ENCODE measurements around the gene BSPH1. TPM values are rescaled to one million over a fixed set of nuclear protein-coding genes. Genes with fewer than 3 reads are reported as not detected.

BSPH1 gene
- total and polyA plus RNA-seq, 10 donors: not detected

DNA sequence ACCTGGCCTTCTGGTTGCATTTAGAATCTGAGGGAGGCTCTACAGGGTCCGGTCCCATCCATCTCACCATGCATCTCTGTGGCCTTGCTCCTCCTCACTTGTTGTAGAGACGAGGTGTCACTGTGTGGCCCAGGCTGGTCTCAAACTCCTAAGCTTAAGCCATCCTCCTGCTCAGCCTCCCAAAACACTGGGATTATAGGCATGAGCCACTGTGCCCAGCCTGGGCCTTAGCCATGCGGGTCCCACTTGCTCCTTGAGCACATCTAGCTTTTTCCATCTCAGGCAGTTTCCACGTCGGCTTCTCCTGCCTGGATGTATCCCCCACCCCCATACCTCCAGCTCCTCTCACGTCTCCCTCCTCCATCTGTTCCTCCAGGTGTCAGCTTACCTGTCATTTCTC is 12.3 kb upstream of the BSPH1 start:
- Histone ChIP-seq H3K4me3 (no peak overlapping the region), H3K36me3 (no peaks in the 10 kb centered on the region), H3K9me3 (peaks cover 0 to 18% (median under 1%) of the 10 kb centered on the region in 8 donors), H3K27ac (no peak overlapping the region), H3K4me1 (no peaks in the 10 kb centered on the region), H3K27me3 (replicated peaks in 1 of 7) (peaks cover 0 to 24% (median 0%) of the 10 kb centered on the region in 7 donors)
- WGBS, 5 donors: 69 to 79% (median 72%) methylated on average over 5 to 6 of the region's 6 CpGs
- intact Hi-C loops (cut with DNase I; ENCODE audit: low total_unique reads): no loop called here
- no peak for TF ChIP-seq POLR2AphosphoS5 (IDR thresholded peaks at IDR 0.05)
- no peak for TF ChIP-seq CTCF (IDR thresholded peaks at IDR 0.05 in 8 of 11, conservative IDR thresholded peaks at IDR 0.05 in 3 of 11)
- no peak for TF ChIP-seq POLR2A (IDR thresholded peaks at IDR 0.05)
- DNase-seq: no peak

DNA sequence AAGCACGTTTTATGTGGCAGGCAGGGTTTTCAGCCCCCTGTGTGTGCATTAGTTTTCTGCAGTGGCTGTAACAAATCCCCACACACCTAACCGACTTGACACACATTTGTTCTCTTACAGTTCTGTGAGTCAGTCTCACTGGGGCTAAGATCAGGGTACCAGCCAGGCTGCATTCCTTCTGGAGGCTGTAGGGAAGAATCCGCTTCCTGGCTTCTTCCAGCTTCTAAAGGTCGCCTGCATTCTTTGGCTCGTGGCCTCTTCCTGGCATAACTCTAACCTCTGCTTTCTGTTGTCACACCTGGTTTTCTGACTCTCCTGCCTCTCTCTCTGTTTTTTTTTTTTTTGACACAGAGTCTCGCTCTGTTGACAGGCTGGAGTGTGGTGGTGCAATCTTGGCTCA is 8.9 kb upstream of the BSPH1 start:
- peaks cover 0 to 30% (median 0%) of the 10 kb centered on the region in 7 donors for H3K27me3 ChIP-seq (replicated peaks in 1 of 7)
- WGBS, 5 donors: 74 to 88% (median 83%) methylated on average over 6 of the region's 6 CpGs
- DNase-seq: no peak
- H3K36me3 ChIP-seq: no peaks in the 10 kb centered on the region
- no peak overlapping the region for H3K4me3 ChIP-seq
- no peaks in the 10 kb centered on the region for H3K4me1 ChIP-seq
- no peak overlapping the region for H3K27ac ChIP-seq
- no peak for TF ChIP-seq CTCF (IDR thresholded peaks at IDR 0.05 in 8 of 11, conservative IDR thresholded peaks at IDR 0.05 in 3 of 11)
- TF ChIP-seq POLR2A (IDR thresholded peaks at IDR 0.05): no peak
- TF ChIP-seq POLR2AphosphoS5 (IDR thresholded peaks at IDR 0.05): no peak
- peaks cover 0 to 7% (median 0%) of the 10 kb centered on the region in 8 donors for H3K9me3 ChIP-seq
- intact Hi-C loops (cut with DNase I; ENCODE audit: low total_unique reads): no loop called here

DNA sequence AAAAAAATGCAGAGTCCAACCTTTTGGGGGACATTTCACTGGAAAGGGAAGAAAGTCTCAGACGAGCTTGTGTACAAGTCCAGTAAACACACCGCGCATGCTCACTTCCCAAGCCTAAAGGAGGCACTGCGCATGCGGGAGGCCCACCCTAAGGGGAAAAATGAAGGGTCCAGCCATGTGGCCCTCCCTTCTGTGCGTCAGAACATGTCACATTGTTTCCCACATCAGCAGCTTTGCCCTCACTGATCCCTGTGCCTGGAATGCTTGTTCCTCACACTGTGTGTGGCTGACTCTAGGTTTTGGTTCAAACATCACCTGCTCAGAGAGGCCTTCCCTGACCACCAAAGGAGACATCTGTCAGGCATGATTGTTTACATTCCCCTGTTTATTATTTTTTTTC is 6.8 kb upstream of the BSPH1 start:
- H3K4me3 ChIP-seq: no peak overlapping the region
- DNase-seq: no peak

GRCh38 chr19:47996230-47996727 is 4.3 kb upstream of the BSPH1 start:
- H3K4me3 ChIP-seq: no peak overlapping the region
- intact Hi-C loops (cut with DNase I; ENCODE audit: low total_unique reads): no loop called here
- no peak overlapping the region for H3K27ac ChIP-seq
- no peak for DNase-seq
- H3K9me3 ChIP-seq: peaks cover 0 to 7% (median 0%) of the 10 kb centered on the region in 8 donors
- WGBS, 5 donors: 62 to 78% (median 68%) methylated on average over 1 of the region's 1 CpG
- H3K27me3 ChIP-seq (replicated peaks in 1 of 7): peaks cover 0 to 35% (median 0%) of the 10 kb centered on the region in 7 donors
- TF ChIP-seq POLR2A (IDR thresholded peaks at IDR 0.05) (no peak), POLR2AphosphoS5 (IDR thresholded peaks at IDR 0.05) (no peak), CTCF (IDR thresholded peaks at IDR 0.05 in 8 of 11, conservative IDR thresholded peaks at IDR 0.05 in 3 of 11) (no peak)
- H3K36me3 ChIP-seq: no peaks in the 10 kb centered on the region
- H3K4me1 ChIP-seq: no peaks in the 10 kb centered on the region

More for the DNA sequence above, 6.8 kb upstream of the BSPH1 start:
- intact Hi-C loops (cut with DNase I; ENCODE audit: low total_unique reads): no loop called here
- 83 to 93% (median 85%) methylated on average over 6 of the region's 6 CpGs for WGBS, 5 donors
- Histone ChIP-seq H3K27me3 (replicated peaks in 1 of 7) (peaks cover 0 to 19% (median 0%) of the 10 kb centered on the region in 7 donors), H3K9me3 (peaks cover 0 to 7% (median 0%) of the 10 kb centered on the region in 8 donors), H3K4me1 (no peaks in the 10 kb centered on the region), H3K27ac (no peak overlapping the region), H3K36me3 (no peaks in the 10 kb centered on the region)
- TF ChIP-seq CTCF (IDR thresholded peaks at IDR 0.05 in 8 of 11, conservative IDR thresholded peaks at IDR 0.05 in 3 of 11) (no peak), POLR2A (IDR thresholded peaks at IDR 0.05) (no peak), POLR2AphosphoS5 (IDR thresholded peaks at IDR 0.05) (no peak)

Data from spleen (tissue), 11 donors.